Coronary artery (tissue), 2 donors: ENCODE measurements around the gene BCAS4.

Experiments
- DNase-seq: peaks from one replicate; pipeline ENCODE4 v3.0.0-alpha.2; 2017; ENCODE audit warnings: low spot score
- H3K27ac ChIP-seq, 2 donors: fragments of 200-600 bp; sonication (generic); one replicate each; pipeline ENCODE4 v1.5.1; 2016 to 2019
- H3K4me3 ChIP-seq: fragments of 200-600 bp; sonication (generic); 2 replicates; pipeline ENCODE4 v1.5.1; 2016; ENCODE audit warnings: mild to moderate bottlenecking, moderate library complexity
- TF ChIP-seq, protein P1 (sequence below): fragments of 200-600 bp; sonication (generic); IDR thresholded peaks from one replicate; pipeline ENCODE4 v1.5.1; 2019; ENCODE audit warnings: antibody characterized with exemption

The BCAS4 gene

DNA sequence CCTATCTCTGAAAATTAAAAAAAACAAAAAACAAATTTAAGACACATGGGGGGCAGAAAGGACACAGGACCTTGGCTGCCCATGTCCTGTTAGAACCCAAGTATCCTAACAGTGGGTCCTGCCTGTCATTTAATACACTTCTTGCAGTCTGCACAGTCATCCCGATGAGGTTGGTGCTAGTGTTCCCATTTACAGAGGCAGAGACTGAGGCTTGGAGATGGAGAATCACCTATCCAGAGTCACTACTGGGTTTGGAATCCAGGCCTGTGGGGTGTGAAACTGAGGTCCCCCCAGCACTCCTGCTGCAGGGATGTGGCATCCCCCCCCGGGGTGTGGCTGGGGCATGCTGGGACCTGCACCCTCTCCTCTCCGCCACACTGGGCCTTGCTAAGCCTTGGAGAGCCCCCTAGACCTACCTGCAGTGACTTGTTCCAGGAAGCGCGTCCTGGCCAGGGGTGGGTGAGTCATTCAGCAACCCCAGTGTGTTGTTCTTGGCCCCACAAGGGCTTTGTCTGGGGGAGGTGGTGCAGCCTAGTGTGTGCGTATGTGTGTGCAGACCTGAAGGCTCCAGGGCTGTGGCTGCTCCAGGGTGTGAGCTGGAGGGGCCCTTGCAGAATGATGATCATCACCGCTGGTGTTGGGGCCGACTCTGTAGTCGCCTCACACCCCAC is 49.7 kb downstream of the BCAS4 start:
- TF ChIP-seq, protein P1, sequence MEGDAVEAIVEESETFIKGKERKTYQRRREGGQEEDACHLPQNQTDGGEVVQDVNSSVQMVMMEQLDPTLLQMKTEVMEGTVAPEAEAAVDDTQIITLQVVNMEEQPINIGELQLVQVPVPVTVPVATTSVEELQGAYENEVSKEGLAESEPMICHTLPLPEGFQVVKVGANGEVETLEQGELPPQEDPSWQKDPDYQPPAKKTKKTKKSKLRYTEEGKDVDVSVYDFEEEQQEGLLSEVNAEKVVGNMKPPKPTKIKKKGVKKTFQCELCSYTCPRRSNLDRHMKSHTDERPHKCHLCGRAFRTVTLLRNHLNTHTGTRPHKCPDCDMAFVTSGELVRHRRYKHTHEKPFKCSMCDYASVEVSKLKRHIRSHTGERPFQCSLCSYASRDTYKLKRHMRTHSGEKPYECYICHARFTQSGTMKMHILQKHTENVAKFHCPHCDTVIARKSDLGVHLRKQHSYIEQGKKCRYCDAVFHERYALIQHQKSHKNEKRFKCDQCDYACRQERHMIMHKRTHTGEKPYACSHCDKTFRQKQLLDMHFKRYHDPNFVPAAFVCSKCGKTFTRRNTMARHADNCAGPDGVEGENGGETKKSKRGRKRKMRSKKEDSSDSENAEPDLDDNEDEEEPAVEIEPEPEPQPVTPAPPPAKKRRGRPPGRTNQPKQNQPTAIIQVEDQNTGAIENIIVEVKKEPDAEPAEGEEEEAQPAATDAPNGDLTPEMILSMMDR, result no peak
- no peak overlapping the region for H3K4me3 ChIP-seq
- H3K27ac ChIP-seq, result no peak overlapping the region
- DNase-seq, result no peak

DNA sequence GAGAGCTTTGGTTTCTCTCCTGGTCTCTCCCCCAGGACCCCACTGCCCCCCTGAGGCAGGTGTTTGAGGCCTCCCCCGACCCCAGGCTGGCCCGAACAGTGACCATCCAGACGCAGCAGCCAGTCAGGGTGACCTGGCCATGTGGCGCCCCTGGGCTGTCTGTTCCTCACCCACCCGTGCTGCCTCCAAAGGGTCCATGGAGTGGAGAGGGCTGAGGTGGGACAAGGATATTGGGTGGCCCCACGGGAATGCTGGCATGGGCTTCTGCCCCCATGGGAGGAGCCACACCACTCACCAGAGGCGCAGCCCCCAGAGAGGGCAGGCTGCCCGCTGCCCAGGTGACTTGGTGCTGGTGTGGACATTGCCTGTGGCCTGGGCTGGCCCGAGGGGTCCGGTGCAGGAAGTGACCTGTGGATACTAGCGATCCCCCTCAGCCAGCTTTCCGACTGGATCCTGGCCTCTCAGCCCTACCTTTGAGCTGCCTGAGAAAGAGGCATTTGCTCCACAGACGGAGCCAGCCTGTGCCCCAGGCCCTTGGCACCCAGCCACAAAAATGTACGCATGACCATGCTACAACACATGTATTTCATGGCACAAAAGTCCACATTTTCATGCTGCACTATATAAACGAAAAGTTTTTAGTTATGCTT is 50.8 kb downstream of the BCAS4 start:
- TF ChIP-seq, protein P1, result no peak
- DNase-seq, result no peak
- Histone ChIP-seq H3K27ac (no peak overlapping the region), H3K4me3 (no peak overlapping the region)

DNA sequence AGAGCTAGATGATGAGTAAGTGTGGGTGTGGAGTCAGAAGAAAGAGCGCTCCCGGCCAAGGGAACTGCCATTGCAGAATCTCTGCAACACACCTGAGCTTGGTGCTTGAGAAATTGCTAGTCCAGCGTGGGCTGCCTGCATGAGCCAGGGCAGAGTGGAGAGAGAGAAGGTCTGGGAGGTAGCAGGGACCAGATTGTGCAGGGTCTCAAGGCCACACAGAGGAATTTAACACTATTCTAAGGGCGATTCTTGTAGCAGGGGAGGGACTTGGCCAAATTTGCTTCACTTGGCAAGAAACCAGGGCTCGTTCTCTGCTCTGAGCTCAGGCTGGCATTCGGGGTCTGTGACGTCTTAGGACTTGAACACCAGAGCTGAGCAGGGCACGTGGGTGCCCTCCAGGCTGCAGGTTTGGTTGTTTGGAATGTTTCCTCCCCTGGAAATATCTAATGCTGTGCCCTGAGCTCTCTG is 53.5 kb downstream of the BCAS4 start:
- Histone ChIP-seq H3K4me3 (peak overlapping the region; percentile 45), H3K27ac (no peak overlapping the region)
- DNase-seq, result no peak
- TF ChIP-seq, protein P1, result no peak

DNA sequence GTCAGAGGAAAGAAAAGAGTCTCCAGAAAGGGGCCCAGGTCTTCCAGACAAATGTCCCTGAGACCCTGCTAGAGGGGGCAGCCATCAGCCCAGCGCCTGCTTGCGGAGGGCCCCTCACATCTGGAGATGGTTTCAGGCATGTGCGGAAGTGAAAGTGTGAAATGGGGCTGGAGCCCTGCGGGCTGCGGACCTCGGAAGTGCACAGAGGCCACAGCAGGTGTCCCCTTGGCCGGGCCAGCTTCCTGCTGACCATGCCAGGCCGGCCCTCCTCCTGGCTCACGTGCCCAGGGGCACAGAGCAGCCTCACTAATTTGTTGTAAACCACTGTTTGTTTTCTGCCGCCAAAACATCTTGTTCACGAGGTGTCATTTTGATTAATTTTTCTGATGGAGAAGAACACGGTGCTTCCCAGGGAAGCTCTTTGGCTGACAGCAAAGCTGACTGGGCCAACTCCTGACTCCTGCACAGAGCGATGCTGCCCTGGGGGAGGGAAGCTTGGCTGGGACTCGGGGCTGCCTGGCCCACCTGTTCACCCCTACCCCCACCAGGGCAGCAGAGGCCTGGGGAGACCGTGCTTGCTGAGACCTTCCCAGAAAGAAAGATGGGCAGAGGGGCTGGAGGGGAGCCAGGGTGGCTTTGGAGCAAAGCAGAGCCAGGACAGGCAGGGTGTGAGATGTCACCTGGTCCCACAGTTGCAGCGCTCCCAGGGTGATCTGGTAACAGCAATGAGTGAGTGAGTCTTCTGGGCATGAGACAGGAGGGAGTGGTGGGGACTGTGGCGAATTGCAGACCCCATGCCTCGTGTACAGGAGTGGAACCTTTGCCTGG is 54.2 kb downstream of the BCAS4 start:
- DNase-seq, result no peak
- H3K27ac ChIP-seq, result no peak overlapping the region
- peak overlapping the region; percentile 45 for H3K4me3 ChIP-seq

DNA sequence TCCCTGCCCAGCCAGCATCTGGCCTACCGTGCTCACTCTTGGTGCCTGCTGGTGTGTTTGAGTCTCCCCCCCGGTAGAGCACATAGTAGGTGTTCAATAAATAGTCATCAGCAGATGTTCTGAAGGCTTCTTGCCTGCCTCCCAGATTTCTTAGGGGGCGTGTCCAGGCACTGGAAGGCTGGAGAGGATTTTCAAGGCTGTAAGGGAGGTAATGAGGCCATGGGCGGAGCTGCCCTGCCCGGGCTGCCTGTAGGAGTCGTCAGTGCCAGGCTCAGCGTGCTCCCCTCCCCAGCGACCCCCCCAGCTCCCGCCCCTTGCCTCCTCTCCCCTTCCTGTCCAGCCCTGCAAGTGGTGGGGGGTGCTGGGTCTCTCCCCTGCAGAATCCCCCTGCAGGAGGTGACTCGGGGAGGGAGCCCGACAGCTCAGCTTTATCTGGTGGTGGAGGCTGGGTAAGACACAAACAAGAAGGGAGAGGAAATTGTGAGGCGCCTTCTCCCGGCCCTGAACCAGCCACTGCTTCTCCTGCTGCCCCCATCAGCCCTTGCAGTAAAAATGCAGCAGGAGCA is 55.9 kb downstream of the BCAS4 start:
- Histone ChIP-seq H3K27ac (no peak overlapping the region), H3K4me3 (no peak overlapping the region)
- DNase-seq, result no peak
- TF ChIP-seq, protein P1, result no peak

More for the DNA sequence above, 54.2 kb downstream of the BCAS4 start:
- TF ChIP-seq, protein P1, result no peak

DNA sequence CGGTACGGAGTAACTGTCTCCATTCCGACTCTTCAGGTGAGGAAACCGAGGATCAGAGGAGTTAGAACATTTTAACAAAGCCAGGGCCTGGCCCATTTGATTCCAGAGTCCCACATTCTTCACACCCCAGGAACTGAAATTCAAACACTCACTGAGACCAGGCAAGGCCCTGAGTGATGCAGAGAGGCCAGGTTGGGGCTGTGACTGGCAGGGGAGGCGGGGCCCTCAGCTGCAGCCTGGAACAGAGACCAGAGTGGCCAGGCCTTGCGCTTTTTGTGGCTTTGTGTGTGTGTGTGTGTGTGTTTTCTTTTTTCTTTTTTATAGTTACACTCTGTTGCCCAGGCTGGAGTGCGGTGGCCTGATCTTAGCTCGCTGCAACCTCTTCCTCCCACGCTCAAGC is 57.2 kb downstream of the BCAS4 start:
- Histone ChIP-seq H3K4me3 (no peak overlapping the region), H3K27ac (no peak overlapping the region)
- no peak for DNase-seq
- TF ChIP-seq, protein P1, result no peak
